Lung (tissue), 12 donors: Measurements from ENCODE around the gene PCBP3. TPM values are rescaled to one million over a fixed set of nuclear protein-coding genes. Genes with fewer than 3 reads are reported as not detected.

ENCODE experiments used
- ATAC-seq: fragments of 200-7000 bp; cut with Tn5 transposase; one replicate; pipeline ENCODE4 v1.9.1; 2020; ENCODE audit warnings: moderate number of reproducible peaks; ENCODE audit not compliant: insufficient read depth, low FRiP score
- DNase-seq, 3 donors: peaks; one replicate each; pipeline ENCODE4 v3.0.0-alpha.2; 2013 to 2017
- H3K27ac ChIP-seq, 2 donors: one replicate each; pipeline ENCODE4 v1.5.1; 2013; ENCODE audit warnings: mild to moderate bottlenecking in 2 of 2, moderate library complexity in 2 of 2, control low read depth in 1 of 2, inconsistent platforms in 1 of 2, low read depth in 1 of 2, low read length in 1 of 2
- H3K27me3 ChIP-seq, 3 donors: one replicate each; pipeline ENCODE4 v1.5.1; 2013; ENCODE audit warnings: low read length in 2 of 3; ENCODE audit not compliant: control insufficient read depth in 3 of 3, insufficient read depth in 3 of 3
- H3K36me3 ChIP-seq, 4 donors: one replicate each; pipeline ENCODE4 v1.5.1; 2013; ENCODE audit warnings: low read length in 4 of 4, mild to moderate bottlenecking in 1 of 4, moderate library complexity in 1 of 4; ENCODE audit not compliant: control insufficient read depth in 4 of 4, insufficient read depth in 4 of 4
- H3K4me1 ChIP-seq, 5 donors: one replicate each; pipeline ENCODE4 v1.5.1; 2013; ENCODE audit warnings: low read length in 5 of 5, mild to moderate bottlenecking in 2 of 5, moderate library complexity in 1 of 5; ENCODE audit not compliant: control insufficient read depth in 5 of 5, insufficient read depth in 5 of 5
- H3K4me3 ChIP-seq: one replicate; pipeline ENCODE4 v1.5.1; 2013; ENCODE audit warnings: mild to moderate bottlenecking, control low read depth, moderate library complexity
- H3K9ac ChIP-seq, 2 donors: one replicate each; pipeline ENCODE4 v1.5.1; 2013; ENCODE audit warnings: low read length in 2 of 2, control low read depth in 1 of 2; ENCODE audit not compliant: insufficient read depth in 1 of 2
- H3K9me3 ChIP-seq, 4 donors: one replicate each; pipeline ENCODE4 v1.5.1; 2013; ENCODE audit warnings: low read length in 3 of 4, mild to moderate bottlenecking in 1 of 4, moderate library complexity in 1 of 4; ENCODE audit not compliant: control insufficient read depth in 4 of 4, insufficient read depth in 3 of 4
- WGBS, 2 donors: extraction: QIAGEN DNeasy Blood & Tissue Kit; methylation state at CpG; one replicate each; pipeline ENCODE4 v1.1.7; 2013; 5-methylcytosine and 5-hydroxymethylcytosine counted together
- polyA plus RNA-seq, 2 donors: library from polyadenylated mRNA; stranded (reverse); fragments of 200-250 nt; gene quantifications; one replicate each; pipeline ENCODE4 v1.2.1, GENCODE V29; 2013
- total RNA-seq, 2 donors: library from RNA; depleted of rRNA in 1 of 2; stranded (reverse); fragments of >200 nt in 1 of 2; gene quantifications; one replicate each; pipeline ENCODE4 v1.2.1, GENCODE V29; 2014 to 2021
- TF ChIP-seq, protein P1 (sequence below): IDR thresholded peaks from 2 replicates; pipeline ENCODE4 v1.5.1; 2012; ENCODE audit warnings: mild to moderate bottlenecking; ENCODE audit errors: control extremely low read depth, extremely low read depth
- donor health status: control.
- donor health status: control.
- donor health status: Bipolar disorder and iron deficiency.
- donor health status: healthy.
- donor health status: DM: yes; HTN: yes; CAD: no.

PCBP3 gene
- total and polyA plus RNA-seq, 4 donors = 1.6 to 8.2 (median 3.1) TPM

DNA sequence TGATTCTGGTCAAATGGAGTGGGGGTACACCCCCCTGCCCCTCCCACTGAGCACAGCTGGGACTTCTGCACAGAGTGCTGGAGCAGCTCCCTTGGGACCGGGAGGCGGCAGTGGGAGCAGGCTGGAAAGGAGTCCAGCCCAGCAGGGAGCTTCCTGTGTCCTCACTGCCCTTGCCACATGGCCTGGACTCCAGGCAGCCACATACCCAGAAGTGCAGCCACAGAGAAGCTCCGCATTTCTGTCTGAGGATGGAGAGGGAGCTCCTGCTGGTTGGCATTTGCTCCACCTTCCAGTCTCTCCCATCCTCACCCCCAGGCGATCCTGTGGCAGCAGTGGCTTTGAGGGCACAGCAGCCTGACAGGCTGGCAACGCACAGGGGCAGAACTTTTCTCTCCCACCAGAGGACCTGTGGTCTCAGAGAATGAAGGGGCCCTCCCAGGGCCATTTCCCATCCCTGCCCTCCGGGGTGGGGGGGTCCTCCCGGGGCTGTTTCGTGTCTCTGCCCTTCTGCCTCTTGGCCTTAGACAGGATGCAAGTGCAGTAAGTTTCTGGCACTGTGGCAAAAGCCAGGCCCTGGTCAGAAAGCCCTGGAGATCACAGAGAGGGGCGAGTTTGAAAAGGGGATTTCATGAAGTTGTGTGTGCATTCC is 234.4 kb downstream of the PCBP3 start:
- TF ChIP-seq, protein P1, sequence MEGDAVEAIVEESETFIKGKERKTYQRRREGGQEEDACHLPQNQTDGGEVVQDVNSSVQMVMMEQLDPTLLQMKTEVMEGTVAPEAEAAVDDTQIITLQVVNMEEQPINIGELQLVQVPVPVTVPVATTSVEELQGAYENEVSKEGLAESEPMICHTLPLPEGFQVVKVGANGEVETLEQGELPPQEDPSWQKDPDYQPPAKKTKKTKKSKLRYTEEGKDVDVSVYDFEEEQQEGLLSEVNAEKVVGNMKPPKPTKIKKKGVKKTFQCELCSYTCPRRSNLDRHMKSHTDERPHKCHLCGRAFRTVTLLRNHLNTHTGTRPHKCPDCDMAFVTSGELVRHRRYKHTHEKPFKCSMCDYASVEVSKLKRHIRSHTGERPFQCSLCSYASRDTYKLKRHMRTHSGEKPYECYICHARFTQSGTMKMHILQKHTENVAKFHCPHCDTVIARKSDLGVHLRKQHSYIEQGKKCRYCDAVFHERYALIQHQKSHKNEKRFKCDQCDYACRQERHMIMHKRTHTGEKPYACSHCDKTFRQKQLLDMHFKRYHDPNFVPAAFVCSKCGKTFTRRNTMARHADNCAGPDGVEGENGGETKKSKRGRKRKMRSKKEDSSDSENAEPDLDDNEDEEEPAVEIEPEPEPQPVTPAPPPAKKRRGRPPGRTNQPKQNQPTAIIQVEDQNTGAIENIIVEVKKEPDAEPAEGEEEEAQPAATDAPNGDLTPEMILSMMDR = no peak
- peaks cover 0 to 28% (median 3%) of the 10 kb centered on the region in 5 donors for H3K4me1 ChIP-seq
- no peak overlapping the region for H3K9ac ChIP-seq
- H3K27me3 ChIP-seq = peaks cover 0 to 4% (median 0%) of the 10 kb centered on the region in 3 donors
- ATAC-seq (no peak), DNase-seq (no peak)
- no peak overlapping the region for H3K27ac ChIP-seq
- no peaks in the 10 kb centered on the region for H3K36me3 ChIP-seq
- no peaks in the 10 kb centered on the region for H3K9me3 ChIP-seq
- 76% methylated on average over 9 of the region's 9 CpGs for WGBS, 2 donors
- H3K4me3 ChIP-seq = no peak overlapping the region

DNA sequence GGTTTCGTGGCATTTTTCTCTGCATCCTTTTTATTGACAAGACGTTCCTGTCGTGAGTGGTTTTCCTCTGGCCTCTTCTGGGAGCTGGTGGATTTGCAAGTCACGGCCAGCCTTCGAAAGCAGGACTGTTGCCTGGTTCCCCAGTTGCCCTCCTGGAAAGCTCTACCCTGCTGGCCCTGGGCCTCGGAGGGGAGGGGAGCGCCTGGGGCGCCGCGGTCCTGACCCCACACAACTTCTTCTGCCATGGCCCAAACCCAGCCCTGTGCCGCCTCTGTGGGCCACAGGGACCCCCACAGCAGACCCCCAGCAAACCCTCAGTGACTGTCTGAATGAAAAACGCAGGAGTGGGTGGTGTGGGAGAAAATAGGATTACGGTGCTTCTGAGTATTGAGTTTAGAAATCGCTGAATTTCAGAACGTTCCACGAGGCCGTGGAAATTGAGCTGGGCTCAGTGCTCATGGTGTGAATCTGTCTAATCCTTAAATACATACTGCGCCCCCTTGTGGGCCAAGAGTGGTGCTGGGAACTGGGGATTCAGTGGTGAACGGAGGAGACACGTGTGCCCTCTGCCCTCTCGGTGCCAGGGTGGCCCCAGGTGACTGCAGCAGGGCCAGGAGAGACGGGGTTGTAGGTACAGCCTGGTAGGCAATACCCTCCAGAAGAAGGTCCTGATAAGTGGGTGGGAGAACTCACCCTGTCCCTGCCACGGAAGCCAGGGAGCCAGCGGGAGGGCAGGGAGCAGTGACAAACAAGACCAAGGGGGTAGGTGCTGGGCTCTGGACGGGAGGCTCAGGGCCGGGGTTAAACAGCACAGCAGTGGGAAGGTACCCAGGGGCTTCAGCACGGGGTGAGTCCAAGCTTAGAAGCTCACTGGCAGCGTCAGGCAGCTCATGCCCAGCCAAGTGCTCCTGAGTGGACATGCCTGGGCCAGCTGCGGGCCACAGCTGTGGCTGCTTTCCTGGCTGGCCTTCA is 236.9 kb downstream of the PCBP3 start:
- DNase-seq (peak; percentile 51 to 70 (median 61)), ATAC-seq (peak; percentile 54)
- Histone ChIP-seq H3K27ac (peak overlapping the region in 1 of 2 donors; percentile 9), H3K4me1 (peaks cover 0 to 20% (median 3%) of the 10 kb centered on the region in 5 donors), H3K36me3 (no peaks in the 10 kb centered on the region), H3K27me3 (no peaks in the 10 kb centered on the region), H3K9me3 (no peaks in the 10 kb centered on the region), H3K9ac (no peak overlapping the region), H3K4me3 (no peak overlapping the region)
- TF ChIP-seq, protein P1 = no peak
- 40 to 43% methylated on average over 29 of the region's 29 CpGs for WGBS, 2 donors

- TF ChIP-seq, protein P1 = no peak
- WGBS, 2 donors = 69 to 79% methylated on average over 8 of the region's 8 CpGs
Measured at GRCh38 chr21:45882645-45883044, 239.1 kb downstream of the PCBP3 start.

More at GRCh38 chr21:45882645-45883044, 239.1 kb downstream of the PCBP3 start:
- no peaks in the 10 kb centered on the region for H3K9me3 ChIP-seq
- no peak for ATAC-seq
- no peaks in the 10 kb centered on the region for H3K36me3 ChIP-seq
- no peak overlapping the region for H3K4me3 ChIP-seq
- no peaks in the 10 kb centered on the region for H3K27me3 ChIP-seq
- peaks cover 0 to 10% (median 0%) of the 10 kb centered on the region in 5 donors for H3K4me1 ChIP-seq
- H3K27ac ChIP-seq = no peak overlapping the region
- H3K9ac ChIP-seq = no peak overlapping the region
- no peak for DNase-seq
